K562 (cell line): Measurements from ENCODE around the gene BLM. TPM values are rescaled to one million over a fixed set of nuclear protein-coding genes. Genes with fewer than 3 reads are reported as not detected.

Experiments used
- ATAC-seq: fragments of 200-7000 bp; cut with Tn5 transposase; 3 replicates; pipeline ENCODE4 v1.9.1; 2020; ENCODE audit warnings: moderate library complexity
- BruUV-seq: library from RNA; stranded (reverse); fragments of 400-500 nt; replicated peaks from 2 replicates; lab custom pipeline; 2021; lab: Mats Ljungman, UMichigan
- CTCF ChIA-PET: fragments of 300-600 bp; formaldehyde crosslinking; extraction: SDS; loops from one replicate; lab custom pipeline; 2021; ENCODE audit warnings: low intra/inter-chr PET ratio; lab: Yijun Ruan, JAX
- POLR2A ChIA-PET: fragments of 300-600, 350-650 bp; sonication (Branson Sonifier 250); formaldehyde crosslinking; extraction: SDS; loops from one replicate; lab custom pipeline; 2021; ENCODE audit warnings: antibody characterized with exemption, inconsistent platforms; lab: Yijun Ruan, JAX
- DNase-seq, 4 experiments: peaks; one replicate each; pipeline versions ENCODE4 v3.0.0 to v3.0.0-alpha.2; 2011 to 2018; ENCODE audit warnings: low spot score in 3 of 4, mixed read lengths in 3 of 4; ENCODE audit errors: extremely low read depth in 1 of 4
- FAIRE-seq: peaks from 2 replicates; lab custom pipeline; 2011; peaks lifted over from hg19 to GRCh38; lab: Jason Lieb, UNC
- H2AFZ ChIP-seq: 2 replicates; pipeline ENCODE4 v1.6.0; 2011; ENCODE audit warnings: low read depth, low read length, control low read depth, inconsistent platforms
- H3K27ac ChIP-seq: fragments of 200-600 bp; 3 replicates; pipeline ENCODE4 v1.8.0; 2011; ENCODE audit warnings: low read depth, mild to moderate bottlenecking, control low read depth, inconsistent platforms, low read length, moderate library complexity, mixed read lengths; ENCODE audit errors: extremely low read depth
- H3K27me3 ChIP-seq, 2 experiments: fragments of 300-600 bp in 1 of 2; 2 replicates in 1 of 2; 3 replicates in 1 of 2; pipeline versions ENCODE4 v1.6.0 to v1.8.0; 2011; ENCODE audit warnings: inconsistent platforms in 2 of 2, low read length in 2 of 2, mild to moderate bottlenecking in 1 of 2, mixed read lengths in 1 of 2, moderate library complexity in 1 of 2; ENCODE audit not compliant: control insufficient read depth in 2 of 2, insufficient read depth in 2 of 2
- H3K36me3 ChIP-seq: fragments of 300-600 bp; 3 replicates; pipeline ENCODE4 v1.8.0; 2011; ENCODE audit warnings: mild to moderate bottlenecking, low read length, inconsistent platforms; ENCODE audit not compliant: control insufficient read depth, insufficient read depth
- H3K4me1 ChIP-seq, 2 experiments: fragments of 200-600 bp in 1 of 2; replicated peaks in 1 of 2; 2 replicates in 1 of 2; 3 replicates in 1 of 2; pipeline versions ENCODE4 v1.5.1 to v1.8.0; 2011; ENCODE audit warnings: inconsistent platforms in 2 of 2, low read length in 2 of 2, mild to moderate bottlenecking in 1 of 2, mixed read lengths in 1 of 2, moderate library complexity in 1 of 2; ENCODE audit not compliant: control insufficient read depth in 2 of 2, insufficient read depth in 2 of 2
- H3K4me2 ChIP-seq: 2 replicates; pipeline ENCODE4 v1.6.1; 2011; ENCODE audit warnings: low read length, control low read depth, inconsistent platforms, mixed read lengths; ENCODE audit not compliant: insufficient read depth
- H3K4me3 ChIP-seq: fragments of 200-600 bp; sonication (generic), shearing (Covaris generic); 2 replicates; pipeline ENCODE4 v1.5.1; 2016; ENCODE audit warnings: control low read depth, inconsistent platforms
- H3K79me2 ChIP-seq: fragments of 200-600 bp; 3 replicates; pipeline ENCODE4 v1.8.0; 2011; ENCODE audit warnings: low read length, inconsistent platforms; ENCODE audit not compliant: control insufficient read depth, insufficient read depth
- H3K9ac ChIP-seq, 2 experiments: 2 replicates each; pipeline versions ENCODE4 v1.6.0 to v1.6.1; 2011; ENCODE audit warnings: low read depth in 2 of 2, low read length in 2 of 2, control low read depth in 1 of 2, inconsistent platforms in 1 of 2, mild to moderate bottlenecking in 1 of 2, mixed read lengths in 1 of 2; ENCODE audit not compliant: insufficient read depth in 1 of 2
- H3K9me1 ChIP-seq: one replicate; pipeline ENCODE4 v1.6.0; 2011; ENCODE audit warnings: inconsistent platforms, mild to moderate bottlenecking, low read length, moderate library complexity; ENCODE audit not compliant: control insufficient read depth, insufficient read depth
- H3K9me3 ChIP-seq: replicated peaks from 2 replicates; pipeline ENCODE4 v1.5.1; 2011; ENCODE audit warnings: low read depth, low read length, inconsistent platforms; ENCODE audit not compliant: control insufficient read depth, insufficient read depth
- H4K20me1 ChIP-seq: replicated peaks from 2 replicates; pipeline ENCODE4 v1.6.1; 2011; ENCODE audit warnings: low read length, inconsistent platforms, mixed read lengths; ENCODE audit not compliant: control insufficient read depth, insufficient read depth
- CEBPG ChIP-seq, 3 experiments: fragments of 200-800 bp in 1 of 3; sonication (Bioruptor generic) in 1 of 3; sonication (generic) in 1 of 3; formaldehyde crosslinking in 1 of 3; IDR thresholded peaks in 2 of 3; conservative IDR thresholded peaks in 1 of 3; 2 replicates each; pipeline versions ENCODE4 v1.6.1 to v1.8.0; 2016 to 2022; ENCODE audit warnings: missing compliant biosample characterization in 2 of 3, missing genetic modification characterization in 2 of 3, mild to moderate bottlenecking in 1 of 3, missing genetic modification reagents in 1 of 3
- CHCHD3 ChIP-seq: fragments of 250-450 bp; sonication (Bioruptor Pico); IDR thresholded peaks from 2 replicates; pipeline ENCODE4 v2.1.2; 2022; ENCODE audit warnings: mild to moderate bottlenecking
- FOSL1 ChIP-seq: fragments of 200-800 bp; sonication (Bioruptor generic); conservative IDR thresholded peaks from 2 replicates; pipeline ENCODE4 v1.6.1; 2016; ENCODE audit warnings: missing genetic modification characterization, missing compliant biosample characterization
- HMGN3 ChIP-seq: IDR thresholded peaks from 2 replicates; pipeline ENCODE4 v1.6.1; 2011; ENCODE audit warnings: borderline replicate concordance, low read depth, mild to moderate bottlenecking, mixed read lengths, low read length; ENCODE audit not compliant: insufficient read length; ENCODE audit errors: extremely low read depth
- JUND ChIP-seq, 2 experiments: IDR thresholded peaks; 2 replicates in 1 of 2; 3 replicates in 1 of 2; pipeline ENCODE4 v1.6.1; 2011; ENCODE audit warnings: borderline replicate concordance in 2 of 2, low read depth in 2 of 2, low read length in 2 of 2, improper control_type of control experiment in 1 of 2, missing biosample characterization in 1 of 2, missing genetic modification characterization in 1 of 2, missing genetic modification reagents in 1 of 2
- KDM1A ChIP-seq, 2 experiments: fragments of 450-650 bp; IDR thresholded peaks; 2 replicates each; pipeline ENCODE4 v1.6.1; 2016; ENCODE audit warnings: mild to moderate bottlenecking in 2 of 2
- MECOM ChIP-seq: fragments of 250-450 bp; sonication (Bioruptor Pico); IDR thresholded peaks from 2 replicates; pipeline ENCODE4 v1.8.0; 2022; ENCODE audit warnings: inconsistent platforms
- NFE2 ChIP-seq: IDR thresholded peaks from 2 replicates; pipeline ENCODE4 v1.6.1; 2014; ENCODE audit warnings: antibody characterized with exemption, low read depth
- NR2C1 ChIP-seq, 2 experiments: fragments of 450-650 bp; IDR thresholded peaks; 2 replicates each; pipeline ENCODE4 v1.6.1; 2017; ENCODE audit warnings: mild to moderate bottlenecking in 2 of 2, antibody characterized with exemption in 1 of 2, inconsistent platforms in 1 of 2, missing compliant biosample characterization in 1 of 2, missing genetic modification characterization in 1 of 2
- POLR2A ChIP-seq: fragments of 450-650 bp; conservative IDR thresholded peaks from 2 replicates; pipeline ENCODE4 v1.6.1; 2016
- TCF3 ChIP-seq: sonication (generic); formaldehyde crosslinking; IDR thresholded peaks from 2 replicates; pipeline ENCODE4 v1.4.0; 2020; ENCODE audit warnings: mild to moderate bottlenecking, missing genetic modification reagents
- XRCC4 ChIP-seq: IDR thresholded peaks from one replicate; pipeline ENCODE4 v1.6.1; 2011; ENCODE audit not compliant: insufficient read depth, insufficient read length; ENCODE audit errors: extremely low read depth
- ZFP30 ChIP-seq: fragments of 250-450 bp; sonication (Bioruptor Pico); IDR thresholded peaks from 2 replicates; pipeline ENCODE4 v1.8.0; 2022; ENCODE audit warnings: moderate library complexity, mild to moderate bottlenecking, inconsistent platforms, borderline replicate concordance
- WGBS: fragments of 100-300 bp; shearing (Covaris generic); methylation state at CpG from one replicate; pipeline ENCODE4 v1.1.6; 2016; ENCODE audit warnings: low coverage, mixed read lengths; ENCODE audit not compliant: insufficient coverage; ENCODE audit errors: missing lambda C conversion rate; 5-methylcytosine and 5-hydroxymethylcytosine counted together
- in situ Hi-C: fragments of 300-500 bp; cut with MboI; formaldehyde crosslinking; loops from 4 replicates; pipeline ENCODE4 v1.15.0; 2018; ENCODE audit warnings: inconsistent platforms, mixed read lengths
- intact Hi-C: fragments of 100-400 bp; cut with micrococcal nuclease; formaldehyde crosslinking; loops from 2 replicates; pipeline ENCODE4 v1.14.2; 2022
- polyA plus RNA-seq, 8 experiments: library from polyadenylated mRNA; depleted of rRNA in 4 of 8; stranded (reverse) in 5 of 8; unstranded in 3 of 8; fragments of >200 nt; fragmentation: Nextera tagmentation in 2 of 8; fragmentation: Illumina TruSeq in 1 of 8; extraction: Ambion mirVana in 2 of 8; extraction: Trizol in 1 of 8; gene quantifications; 2 replicates each; pipeline versions ENCODE4 v1.2.1 to v1.2.3, GENCODE V29; 2011 to 2014; ENCODE audit warnings: inconsistent platforms in 1 of 8, missing spikeins in 1 of 8
- total RNA-seq, 7 experiments: library from RNA; depleted of rRNA in 6 of 7; stranded (reverse); fragments of >200 nt in 6 of 7; fragmentation: Illumina TruSeq in 2 of 7; extraction: Trizol in 2 of 7; gene quantifications; 2 replicates each; pipeline versions ENCODE4 v1.2.1 to v1.2.3, GENCODE V29; 2011 to 2021; ENCODE audit warnings: low replicate concordance in 1 of 7
- TF ChIP-seq, protein P1 (sequence below): fragments of 200-800 bp; sonication (Bioruptor generic); IDR thresholded peaks from 2 replicates; pipeline ENCODE4 v1.6.1; 2016; ENCODE audit warnings: missing genetic modification characterization, missing compliant biosample characterization

BLM gene
- total and polyA plus RNA-seq, 9 of the 15 experiments (the other 6 are each of a cell fraction or from before 2014, with no cell fraction given) = 21.0 to 56.0 (median 43.9) TPM

DNA sequence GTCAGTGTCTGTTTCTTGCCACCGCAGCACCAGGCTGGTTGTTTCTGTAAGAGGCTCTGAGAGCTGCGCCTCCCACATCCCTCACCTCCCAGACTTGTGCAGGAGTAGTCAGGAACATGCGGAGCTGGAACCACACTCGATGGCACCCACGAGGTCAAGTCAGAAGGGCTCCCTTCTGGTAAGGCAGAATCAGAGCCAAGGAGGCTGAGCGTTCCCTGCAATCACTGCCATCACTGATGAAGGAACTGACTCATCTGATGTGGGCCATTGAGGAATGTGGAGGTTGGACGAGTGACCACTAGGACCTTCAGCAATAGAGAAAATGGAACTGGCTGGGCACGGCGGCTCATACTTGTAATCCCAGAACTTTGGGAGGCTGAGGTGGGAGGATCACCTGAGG, 35.7 kb upstream of the BLM start (continued):
- no peak for TF ChIP-seq HMGN3
- peak; percentile 81 to 83; a peak in 3 of 4 replicates for TF ChIP-seq KDM1A (IDR thresholded peaks at IDR 0.05)
- TF ChIP-seq JUND (IDR thresholded peaks at IDR 0.05; ENCODE audit: borderline replicate concordance, low read depth, low read length) = peak; percentile 33; the same call in 1 of the 2 replicates
- no peak for TF ChIP-seq JUND (tag; IDR thresholded peaks at IDR 0.05; ENCODE audit: borderline replicate concordance, low read depth, low read length)
- TF ChIP-seq FOSL1 (tag) = peak; percentile 59
- no peak for TF ChIP-seq CEBPG (CRISPR knock-in tag; IDR thresholded peaks at IDR 0.05)
- TF ChIP-seq CEBPG (tag; conservative IDR thresholded peaks at IDR 0.05 in 1 of 2, IDR thresholded peaks at IDR 0.05 in 1 of 2) = no peak

DNA sequence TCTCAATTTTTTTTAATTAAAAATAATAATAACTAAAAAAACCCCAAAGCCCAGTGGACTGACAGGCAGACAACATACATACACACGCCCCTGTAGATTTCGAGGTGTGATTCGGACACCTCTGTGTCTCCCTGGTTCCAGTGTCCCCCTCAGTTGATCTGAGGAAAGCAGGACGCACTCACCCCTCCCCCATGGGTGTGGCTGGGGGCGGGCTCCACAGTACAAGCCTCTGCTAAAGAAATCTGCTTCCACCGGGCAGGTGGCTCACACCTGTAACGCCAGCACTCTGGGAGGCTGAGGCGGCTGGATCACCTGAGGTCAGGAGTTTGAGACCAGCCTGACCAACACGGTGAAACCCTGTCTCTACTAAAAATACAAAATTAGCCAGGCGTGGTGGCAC, 33.8 kb upstream of the BLM start:
- Histone ChIP-seq H3K4me2 (no peak overlapping the region; the same call in 1 of the 2 replicates), H3K27ac (no peak overlapping the region), H4K20me1 (no peaks in the 10 kb centered on the region), H3K9me1 (no peaks in the 10 kb centered on the region), H3K9me3 (no peaks in the 10 kb centered on the region), H3K27me3 (no peaks in the 10 kb centered on the region), H3K4me1 (peaks cover 4 to 21% of the 10 kb centered on the region in 2 experiments; a peak in 4 of 5 replicates), H2AFZ (peak overlapping the region; percentile 56; the same call in 1 of the 2 replicates), H3K36me3 (no peaks in the 10 kb centered on the region), H3K9ac (peak overlapping the region in 1 of 2 experiments; percentile 46; a peak in 1 of 4 replicates), H3K79me2 (no peaks in the 10 kb centered on the region), H3K4me3 (no peak overlapping the region)
- 20% methylated on average over 9 of the region's 10 CpGs for whole genome bisulfite sequencing
- peak; percentile 77 for ATAC-seq
- FAIRE-seq = no peak
- ChIA-PET POLR2A (interaction anchor here (1.0 kb wide), 1 partner anchor 8 kb away, joined by 3 read pairs; no protein-coding TSS in a partner anchor), CTCF (no interaction called here)
- peak; percentile 36 to 59 (median 50) for DNase-seq
- in situ Hi-C loops = no loop called here
- no TSS peak for BruUV-seq
- intact Hi-C loops = no loop called here
- TF ChIP-seq, protein P1, sequence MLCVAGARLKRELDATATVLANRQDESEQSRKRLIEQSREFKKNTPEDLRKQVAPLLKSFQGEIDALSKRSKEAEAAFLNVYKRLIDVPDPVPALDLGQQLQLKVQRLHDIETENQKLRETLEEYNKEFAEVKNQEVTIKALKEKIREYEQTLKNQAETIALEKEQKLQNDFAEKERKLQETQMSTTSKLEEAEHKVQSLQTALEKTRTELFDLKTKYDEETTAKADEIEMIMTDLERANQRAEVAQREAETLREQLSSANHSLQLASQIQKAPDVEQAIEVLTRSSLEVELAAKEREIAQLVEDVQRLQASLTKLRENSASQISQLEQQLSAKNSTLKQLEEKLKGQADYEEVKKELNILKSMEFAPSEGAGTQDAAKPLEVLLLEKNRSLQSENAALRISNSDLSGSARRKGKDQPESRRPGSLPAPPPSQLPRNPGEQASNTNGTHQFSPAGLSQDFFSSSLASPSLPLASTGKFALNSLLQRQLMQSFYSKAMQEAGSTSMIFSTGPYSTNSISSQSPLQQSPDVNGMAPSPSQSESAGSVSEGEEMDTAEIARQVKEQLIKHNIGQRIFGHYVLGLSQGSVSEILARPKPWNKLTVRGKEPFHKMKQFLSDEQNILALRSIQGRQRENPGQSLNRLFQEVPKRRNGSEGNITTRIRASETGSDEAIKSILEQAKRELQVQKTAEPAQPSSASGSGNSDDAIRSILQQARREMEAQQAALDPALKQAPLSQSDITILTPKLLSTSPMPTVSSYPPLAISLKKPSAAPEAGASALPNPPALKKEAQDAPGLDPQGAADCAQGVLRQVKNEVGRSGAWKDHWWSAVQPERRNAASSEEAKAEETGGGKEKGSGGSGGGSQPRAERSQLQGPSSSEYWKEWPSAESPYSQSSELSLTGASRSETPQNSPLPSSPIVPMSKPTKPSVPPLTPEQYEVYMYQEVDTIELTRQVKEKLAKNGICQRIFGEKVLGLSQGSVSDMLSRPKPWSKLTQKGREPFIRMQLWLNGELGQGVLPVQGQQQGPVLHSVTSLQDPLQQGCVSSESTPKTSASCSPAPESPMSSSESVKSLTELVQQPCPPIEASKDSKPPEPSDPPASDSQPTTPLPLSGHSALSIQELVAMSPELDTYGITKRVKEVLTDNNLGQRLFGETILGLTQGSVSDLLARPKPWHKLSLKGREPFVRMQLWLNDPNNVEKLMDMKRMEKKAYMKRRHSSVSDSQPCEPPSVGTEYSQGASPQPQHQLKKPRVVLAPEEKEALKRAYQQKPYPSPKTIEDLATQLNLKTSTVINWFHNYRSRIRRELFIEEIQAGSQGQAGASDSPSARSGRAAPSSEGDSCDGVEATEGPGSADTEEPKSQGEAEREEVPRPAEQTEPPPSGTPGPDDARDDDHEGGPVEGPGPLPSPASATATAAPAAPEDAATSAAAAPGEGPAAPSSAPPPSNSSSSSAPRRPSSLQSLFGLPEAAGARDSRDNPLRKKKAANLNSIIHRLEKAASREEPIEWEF = no peak
- no peak for TF ChIP-seq NFE2
- TF ChIP-seq CHCHD3 (CRISPR knock-in tag) = no peak
- no peak for TF ChIP-seq POLR2A
- no peak for TF ChIP-seq NR2C1 (IDR thresholded peaks at IDR 0.05)
- no peak for TF ChIP-seq NR2C1 (tag; IDR thresholded peaks at IDR 0.05)
- TF ChIP-seq MECOM (CRISPR knock-in tag) = no peak
- TF ChIP-seq XRCC4 = no peak
- no peak for TF ChIP-seq ZFP30
- TF ChIP-seq TCF3 (CRISPR knock-in tag) = no peak
